HepG2 (cell line): ENCODE data around the gene KSR1. TPM values are rescaled to one million over a fixed set of nuclear protein-coding genes. Genes with fewer than 3 reads are reported as not detected.

Source experiments
- ATAC-seq: fragments of 200-7000 bp; cut with Tn5 transposase; 3 replicates; pipeline ENCODE4 v1.9.1; 2020; ENCODE audit warnings: mild to moderate bottlenecking, moderate library complexity
- BruUV-seq: library from RNA; stranded (reverse); fragments of 400-500 nt; replicated peaks from 2 replicates; lab custom pipeline; 2021; lab: Mats Ljungman, UMichigan
- CTCF ChIA-PET: fragments of 300-600 bp; formaldehyde crosslinking; extraction: SDS; loops from one replicate; lab custom pipeline; 2021; ENCODE audit warnings: low total read pairs, inconsistent platforms, low intra/inter-chr PET ratio; lab: Yijun Ruan, JAX
- POLR2A ChIA-PET: fragments of 350-600 bp; sonication (Branson Sonifier 250); formaldehyde crosslinking; loops from one replicate; lab custom pipeline; 2020; ENCODE audit warnings: antibody characterized with exemption, inconsistent platforms; lab: Yijun Ruan, JAX
- DNase-seq: peaks from one replicate; pipeline ENCODE4 v3.0.0-alpha.2; 2015; ENCODE audit warnings: low spot score
- FAIRE-seq: peaks from 3 replicates; lab custom pipeline; 2011; peaks lifted over from hg19 to GRCh38; lab: Jason Lieb, UNC
- H2AFZ ChIP-seq: one replicate; pipeline ENCODE4 v1.6.1; 2011; ENCODE audit warnings: low read length, inconsistent platforms
- H3K27ac ChIP-seq: fragments of 300-600 bp; 3 replicates; pipeline ENCODE4 v1.8.0; 2011; ENCODE audit warnings: mixed run types, mild to moderate bottlenecking, mixed read lengths, low read length, inconsistent platforms; ENCODE audit not compliant: insufficient read depth; ENCODE audit errors: extremely low read length
- H3K27me3 ChIP-seq, 2 experiments: fragments of 200-600 bp in 1 of 2; 2 replicates in 1 of 2; 3 replicates in 1 of 2; pipeline versions ENCODE4 v1.6.0 to v1.8.0; 2011; ENCODE audit warnings: low read length in 2 of 2, mild to moderate bottlenecking in 2 of 2, moderate library complexity in 2 of 2, inconsistent platforms in 1 of 2; ENCODE audit not compliant: insufficient read depth in 2 of 2, control insufficient read depth in 1 of 2
- H3K36me3 ChIP-seq, 2 experiments: fragments of 200-600 bp in 1 of 2; replicated peaks in 1 of 2; 2 replicates in 1 of 2; 3 replicates in 1 of 2; pipeline versions ENCODE4 v1.5.1 to v1.8.0; 2011; ENCODE audit warnings: low read length in 2 of 2, inconsistent platforms in 1 of 2; ENCODE audit not compliant: insufficient read depth in 2 of 2, control insufficient read depth in 1 of 2
- H3K4me1 ChIP-seq: 2 replicates; pipeline ENCODE4 v1.5.1; 2012; ENCODE audit warnings: low read length, inconsistent platforms; ENCODE audit not compliant: insufficient read depth
- H3K4me2 ChIP-seq: 2 replicates; pipeline ENCODE4 v1.6.0; 2011; ENCODE audit warnings: low read depth, low read length, inconsistent platforms
- H3K4me3 ChIP-seq, 3 experiments: fragments of 200-600 bp in 1 of 3; sonication (generic), shearing (Covaris generic) in 1 of 3; replicated peaks in 1 of 3; 2 replicates each; pipeline ENCODE4 v1.5.1; 2011 to 2016; ENCODE audit warnings: low read length in 3 of 3, inconsistent platforms in 2 of 3, low read depth in 2 of 3, mild to moderate bottlenecking in 2 of 3, control low read depth in 1 of 3, mixed read lengths in 1 of 3; ENCODE audit not compliant: insufficient read depth in 1 of 3
- H3K79me2 ChIP-seq: one replicate; pipeline ENCODE4 v1.6.1; 2011; ENCODE audit warnings: low read length, inconsistent platforms; ENCODE audit not compliant: insufficient read depth
- H3K9ac ChIP-seq: 2 replicates; pipeline ENCODE4 v1.6.0; 2011; ENCODE audit warnings: mild to moderate bottlenecking, low read depth, low read length, inconsistent platforms; ENCODE audit not compliant: insufficient read depth
- H3K9me3 ChIP-seq: 2 replicates; pipeline ENCODE4 v1.5.1; 2012; ENCODE audit warnings: mild to moderate bottlenecking, low read length
- H4K20me1 ChIP-seq: 2 replicates; pipeline ENCODE4 v1.6.0; 2011; ENCODE audit warnings: inconsistent platforms, mild to moderate bottlenecking, low read length, moderate library complexity; ENCODE audit not compliant: insufficient read depth
- EZH2 ChIP-seq: conservative IDR thresholded peaks from 2 replicates; pipeline ENCODE4 v1.6.1; 2012; ENCODE audit warnings: mild to moderate bottlenecking, low read depth, low read length, moderate library complexity
- HCFC1 ChIP-seq: fragments of 150-350 bp; IDR thresholded peaks from 2 replicates; pipeline ENCODE4 v1.6.1; 2014; ENCODE audit warnings: low read depth, low read length
- KDM1A ChIP-seq: IDR thresholded peaks from 2 replicates; pipeline ENCODE4 v1.6.1; 2016; ENCODE audit warnings: missing compliant biosample characterization
- NRL ChIP-seq: sonication (generic); formaldehyde crosslinking; IDR thresholded peaks from 2 replicates; pipeline ENCODE4 v1.5.0; 2020; ENCODE audit warnings: missing genetic modification reagents, mild to moderate bottlenecking, moderate library complexity, borderline replicate concordance
- POLR2G ChIP-seq: fragments of 200-400 bp; formaldehyde crosslinking; IDR thresholded peaks from 2 replicates; pipeline ENCODE4 v1.6.1; 2018; ENCODE audit warnings: mild to moderate bottlenecking, low read depth, low read length, moderate library complexity
- SNAPC2 ChIP-seq: sonication (generic); formaldehyde crosslinking; IDR thresholded peaks from 2 replicates; pipeline ENCODE4 v1.8.1; 2022; ENCODE audit warnings: mild to moderate bottlenecking, missing genetic modification reagents
- WGBS: methylation state at CpG from one replicate; pipeline ENCODE4 v1.1.6; 2017; ENCODE audit warnings: low lambda C conversion rate; 5-methylcytosine and 5-hydroxymethylcytosine counted together
- in situ Hi-C: cut with HindIII; loops from 2 replicates; pipeline ENCODE4 v1.10.0; 2017; ENCODE audit warnings: low pct_unique_long_range_greater_than_20kb; ENCODE audit not compliant: extremely low pct_ligation_motif_present
- intact Hi-C: fragments of 100-400 bp; cut with micrococcal nuclease; formaldehyde crosslinking; loops from one replicate; pipeline ENCODE4 v1.10.0; 2022; ENCODE audit not compliant: unreplicated experiment
- polyA plus RNA-seq, 8 experiments: library from polyadenylated mRNA; depleted of rRNA in 3 of 8; stranded (reverse) in 7 of 8; unstranded in 1 of 8; fragments of >200 nt; fragmentation: Illumina TruSeq in 4 of 8; extraction: Trizol in 4 of 8; gene quantifications; 2 replicates each; pipeline versions ENCODE4 v1.2.1 to v1.2.3, GENCODE V29; 2011 to 2016; ENCODE audit warnings: low read depth in 4 of 8, missing spikeins in 1 of 8, mixed read lengths in 1 of 8; ENCODE audit not compliant: insufficient read depth in 1 of 8
- total RNA-seq, 5 experiments: library from RNA; depleted of rRNA; stranded (reverse); fragments of >200 nt; fragmentation: Illumina TruSeq; extraction: Trizol; gene quantifications; 2 replicates each; pipeline ENCODE4 v1.2.3, GENCODE V29; 2016; ENCODE audit warnings: low read depth in 1 of 5
- TF ChIP-seq, protein P1 (sequence below): sonication (generic); formaldehyde crosslinking; IDR thresholded peaks from 2 replicates; pipeline ENCODE4 v1.5.1; 2020; ENCODE audit warnings: mild to moderate bottlenecking, missing genetic modification reagents, borderline replicate concordance
- TF ChIP-seq, protein P2 (sequence below): sonication (generic); formaldehyde crosslinking; IDR thresholded peaks from 2 replicates; pipeline ENCODE4 v1.9.0; 2021; ENCODE audit warnings: missing genetic modification reagents, borderline replicate concordance

Gene KSR1
- total and polyA plus RNA-seq, 2 of the 13 experiments (the other 11 are each of a cell fraction or from before 2014, with no cell fraction given): 10.1 to 16.6 TPM

DNA sequence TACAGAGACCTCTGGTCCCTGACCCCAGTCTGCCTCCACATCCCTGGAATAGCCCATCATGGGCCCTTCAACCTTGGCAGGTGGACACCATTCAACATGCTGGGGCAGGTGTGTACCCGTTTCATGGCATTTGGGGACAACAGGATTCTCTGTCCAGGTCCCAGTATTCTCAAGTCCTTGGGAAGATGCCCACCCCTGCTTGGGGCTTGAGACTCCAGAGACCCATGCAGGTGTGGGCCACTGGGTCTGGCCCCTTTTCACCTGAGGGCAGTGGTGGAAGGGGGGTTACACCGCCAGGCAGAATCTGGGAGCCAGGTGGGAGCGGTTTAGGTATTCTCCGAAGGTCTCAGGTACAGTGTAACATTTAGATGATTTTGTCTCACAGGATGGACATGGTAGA, 37.1 kb upstream of the KSR1 start:
- FAIRE-seq (no peak), DNase-seq (no peak), ATAC-seq (no peak)
- no peaks in the 10 kb centered on the region for H3K36me3 ChIP-seq
- H3K9me3 ChIP-seq: no peaks in the 10 kb centered on the region
- in situ Hi-C loops: no loop called here
- BruUV-seq: no TSS peak
- intact Hi-C loops: no loop called here
- 13% methylated on average over 3 of the region's 4 CpGs for WGBS
- POLR2A ChIA-PET: no interaction called here
- H3K4me2 ChIP-seq: no peak overlapping the region
- peaks cover 5 to 42% of the 10 kb centered on the region in 2 experiments; a peak in 4 of 5 replicates for H3K27me3 ChIP-seq
- H3K79me2 ChIP-seq: no peaks in the 10 kb centered on the region
- H3K9ac ChIP-seq: no peak overlapping the region
- H3K4me3 ChIP-seq: no peak overlapping the region
- no peak overlapping the region for H2AFZ ChIP-seq
- TF ChIP-seq EZH2: no peak
- no peak for TF ChIP-seq POLR2G
- TF ChIP-seq NRL (CRISPR knock-in tag): no peak
- TF ChIP-seq, protein P1, sequence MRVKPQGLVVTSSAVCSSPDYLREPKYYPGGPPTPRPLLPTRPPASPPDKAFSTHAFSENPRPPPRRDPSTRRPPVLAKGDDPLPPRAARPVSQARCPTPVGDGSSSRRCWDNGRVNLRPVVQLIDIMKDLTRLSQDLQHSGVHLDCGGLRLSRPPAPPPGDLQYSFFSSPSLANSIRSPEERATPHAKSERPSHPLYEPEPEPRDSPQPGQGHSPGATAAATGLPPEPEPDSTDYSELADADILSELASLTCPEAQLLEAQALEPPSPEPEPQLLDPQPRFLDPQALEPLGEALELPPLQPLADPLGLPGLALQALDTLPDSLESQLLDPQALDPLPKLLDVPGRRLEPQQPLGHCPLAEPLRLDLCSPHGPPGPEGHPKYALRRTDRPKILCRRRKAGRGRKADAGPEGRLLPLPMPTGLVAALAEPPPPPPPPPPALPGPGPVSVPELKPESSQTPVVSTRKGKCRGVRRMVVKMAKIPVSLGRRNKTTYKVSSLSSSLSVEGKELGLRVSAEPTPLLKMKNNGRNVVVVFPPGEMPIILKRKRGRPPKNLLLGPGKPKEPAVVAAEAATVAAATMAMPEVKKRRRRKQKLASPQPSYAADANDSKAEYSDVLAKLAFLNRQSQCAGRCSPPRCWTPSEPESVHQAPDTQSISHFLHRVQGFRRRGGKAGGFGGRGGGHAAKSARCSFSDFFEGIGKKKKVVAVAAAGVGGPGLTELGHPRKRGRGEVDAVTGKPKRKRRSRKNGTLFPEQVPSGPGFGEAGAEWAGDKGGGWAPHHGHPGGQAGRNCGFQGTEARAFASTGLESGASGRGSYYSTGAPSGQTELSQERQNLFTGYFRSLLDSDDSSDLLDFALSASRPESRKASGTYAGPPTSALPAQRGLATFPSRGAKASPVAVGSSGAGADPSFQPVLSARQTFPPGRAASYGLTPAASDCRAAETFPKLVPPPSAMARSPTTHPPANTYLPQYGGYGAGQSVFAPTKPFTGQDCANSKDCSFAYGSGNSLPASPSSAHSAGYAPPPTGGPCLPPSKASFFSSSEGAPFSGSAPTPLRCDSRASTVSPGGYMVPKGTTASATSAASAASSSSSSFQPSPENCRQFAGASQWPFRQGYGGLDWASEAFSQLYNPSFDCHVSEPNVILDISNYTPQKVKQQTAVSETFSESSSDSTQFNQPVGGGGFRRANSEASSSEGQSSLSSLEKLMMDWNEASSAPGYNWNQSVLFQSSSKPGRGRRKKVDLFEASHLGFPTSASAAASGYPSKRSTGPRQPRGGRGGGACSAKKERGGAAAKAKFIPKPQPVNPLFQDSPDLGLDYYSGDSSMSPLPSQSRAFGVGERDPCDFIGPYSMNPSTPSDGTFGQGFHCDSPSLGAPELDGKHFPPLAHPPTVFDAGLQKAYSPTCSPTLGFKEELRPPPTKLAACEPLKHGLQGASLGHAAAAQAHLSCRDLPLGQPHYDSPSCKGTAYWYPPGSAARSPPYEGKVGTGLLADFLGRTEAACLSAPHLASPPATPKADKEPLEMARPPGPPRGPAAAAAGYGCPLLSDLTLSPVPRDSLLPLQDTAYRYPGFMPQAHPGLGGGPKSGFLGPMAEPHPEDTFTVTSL (CRISPR knock-in tag): no peak
- TF ChIP-seq HCFC1: no peak
- no peak for TF ChIP-seq SNAPC2 (CRISPR knock-in tag)
- no peak for TF ChIP-seq KDM1A (CRISPR knock-in tag)
- TF ChIP-seq, protein P2, sequence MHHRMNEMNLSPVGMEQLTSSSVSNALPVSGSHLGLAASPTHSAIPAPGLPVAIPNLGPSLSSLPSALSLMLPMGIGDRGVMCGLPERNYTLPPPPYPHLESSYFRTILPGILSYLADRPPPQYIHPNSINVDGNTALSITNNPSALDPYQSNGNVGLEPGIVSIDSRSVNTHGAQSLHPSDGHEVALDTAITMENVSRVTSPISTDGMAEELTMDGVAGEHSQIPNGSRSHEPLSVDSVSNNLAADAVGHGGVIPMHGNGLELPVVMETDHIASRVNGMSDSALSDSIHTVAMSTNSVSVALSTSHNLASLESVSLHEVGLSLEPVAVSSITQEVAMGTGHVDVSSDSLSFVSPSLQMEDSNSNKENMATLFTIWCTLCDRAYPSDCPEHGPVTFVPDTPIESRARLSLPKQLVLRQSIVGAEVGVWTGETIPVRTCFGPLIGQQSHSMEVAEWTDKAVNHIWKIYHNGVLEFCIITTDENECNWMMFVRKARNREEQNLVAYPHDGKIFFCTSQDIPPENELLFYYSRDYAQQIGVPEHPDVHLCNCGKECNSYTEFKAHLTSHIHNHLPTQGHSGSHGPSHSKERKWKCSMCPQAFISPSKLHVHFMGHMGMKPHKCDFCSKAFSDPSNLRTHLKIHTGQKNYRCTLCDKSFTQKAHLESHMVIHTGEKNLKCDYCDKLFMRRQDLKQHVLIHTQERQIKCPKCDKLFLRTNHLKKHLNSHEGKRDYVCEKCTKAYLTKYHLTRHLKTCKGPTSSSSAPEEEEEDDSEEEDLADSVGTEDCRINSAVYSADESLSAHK: no peak
- CTCF ChIA-PET: no interaction called here
- H4K20me1 ChIP-seq: no peaks in the 10 kb centered on the region
- H3K27ac ChIP-seq: no peak overlapping the region
- H3K4me1 ChIP-seq: no peaks in the 10 kb centered on the region
